Measurements from ENCODE around the gene DCAKD. TPM values are rescaled to one million over a fixed set of nuclear protein-coding genes. Genes with fewer than 3 reads are reported as not detected.
A peak's percentile ranks its signal among the peaks of the same experiment; 100 is the strongest.

The DCAKD gene
- total and polyA plus RNA-seq, 12 donors, result 21.1 to 46.2 (median 31.9) TPM

- intact Hi-C loops (cut with DNase I), result loop anchor here in 6 of 10 donors (10.0 kb wide), 3 partner anchors 67 to 177 kb away; partner anchors contain the start of gene GFAP (in 4 of the 6)
- no peaks in the 10 kb centered on the region for H3K27me3 ChIP-seq
- 86 to 89% methylated on average over 11 of the region's 11 CpGs for WGBS, 2 donors
- peak overlapping the region; percentile 65 to 94 (median 88) for H3K27ac ChIP-seq
- DNase-seq (no peak), ATAC-seq (no peak)
- H3K4me1 ChIP-seq, result peaks cover 8 to 54% (median 40%) of the 10 kb centered on the region in 9 donors
- peaks cover 0 to 99% (median 51%) of the 10 kb centered on the region in 9 donors for H3K36me3 ChIP-seq
- no peaks in the 10 kb centered on the region for H3K9me3 ChIP-seq
- H3K4me3 ChIP-seq, result no peak overlapping the region
- no peak for TF ChIP-seq CTCF (IDR thresholded peaks at IDR 0.05)
Observed at GRCh38 chr17:45091778-45092425, 40.5 kb upstream of the DCAKD start.

GRCh38 chr17:45090711-45091110 lies 39.3 kb upstream of the DCAKD start:
- H3K4me1 ChIP-seq, result peaks cover 8 to 53% (median 44%) of the 10 kb centered on the region in 9 donors

GRCh38 chr17:45088741-45089140 lies 37.3 kb upstream of the DCAKD start:
- Histone ChIP-seq H3K9me3 (no peaks in the 10 kb centered on the region), H3K27ac (peak overlapping the region in 3 of 10 donors; percentile 28 to 59 (median 52)), H3K4me3 (no peak overlapping the region), H3K36me3 (peaks cover 0 to 99% (median 45%) of the 10 kb centered on the region in 9 donors), H3K4me1 (peaks cover 8 to 46% (median 37%) of the 10 kb centered on the region in 9 donors), H3K27me3 (no peaks in the 10 kb centered on the region)
- ATAC-seq (no peak), DNase-seq (no peak)
- TF ChIP-seq CTCF (IDR thresholded peaks at IDR 0.05), result no peak
- intact Hi-C loops (cut with DNase I), result no loop called here
- 87 to 92% methylated on average over 3 of the region's 3 CpGs for WGBS, 2 donors

More at GRCh38 chr17:45090711-45091110, 39.3 kb upstream of the DCAKD start:
- Histone ChIP-seq H3K9me3 (no peaks in the 10 kb centered on the region), H3K27ac (no peak overlapping the region), H3K4me3 (no peak overlapping the region), H3K36me3 (peaks cover 0 to 99% (median 49%) of the 10 kb centered on the region in 9 donors), H3K27me3 (no peaks in the 10 kb centered on the region)
- ATAC-seq (no peak), DNase-seq (no peak)
- no peak for TF ChIP-seq CTCF (IDR thresholded peaks at IDR 0.05)
- intact Hi-C loops (cut with DNase I), result loop anchor here in 6 of 10 donors (10.0 kb wide), 3 partner anchors 66 to 176 kb away; partner anchors contain the start of gene GFAP (in 4 of the 6)
- WGBS, 2 donors, result 88 to 90% methylated on average over 3 of the region's 3 CpGs

- peak overlapping the region in 7 of 10 donors; percentile 2 to 64 (median 52) for H3K27ac ChIP-seq
- peaks cover 8 to 38% (median 29%) of the 10 kb centered on the region in 9 donors for H3K4me1 ChIP-seq
- intact Hi-C loops (cut with DNase I), result no loop called here
- no peak overlapping the region for H3K4me3 ChIP-seq
- H3K36me3 ChIP-seq, result peaks cover 0 to 99% (median 51%) of the 10 kb centered on the region in 9 donors
- no peaks in the 10 kb centered on the region for H3K27me3 ChIP-seq
- ATAC-seq (no peak), DNase-seq (no peak)
- no peaks in the 10 kb centered on the region for H3K9me3 ChIP-seq
- TF ChIP-seq CTCF (IDR thresholded peaks at IDR 0.05), result no peak
- WGBS, 2 donors, result 90 to 93% methylated on average over 5 of the region's 5 CpGs
Observed at GRCh38 chr17:45087978-45088377, 36.5 kb upstream of the DCAKD start.
